Measurements from ENCODE around the gene MLH3.

GRCh38 chr14:75018694-75019093 is 32.6 kb downstream of the MLH3 start:
- TF ChIP-seq, protein P1, sequence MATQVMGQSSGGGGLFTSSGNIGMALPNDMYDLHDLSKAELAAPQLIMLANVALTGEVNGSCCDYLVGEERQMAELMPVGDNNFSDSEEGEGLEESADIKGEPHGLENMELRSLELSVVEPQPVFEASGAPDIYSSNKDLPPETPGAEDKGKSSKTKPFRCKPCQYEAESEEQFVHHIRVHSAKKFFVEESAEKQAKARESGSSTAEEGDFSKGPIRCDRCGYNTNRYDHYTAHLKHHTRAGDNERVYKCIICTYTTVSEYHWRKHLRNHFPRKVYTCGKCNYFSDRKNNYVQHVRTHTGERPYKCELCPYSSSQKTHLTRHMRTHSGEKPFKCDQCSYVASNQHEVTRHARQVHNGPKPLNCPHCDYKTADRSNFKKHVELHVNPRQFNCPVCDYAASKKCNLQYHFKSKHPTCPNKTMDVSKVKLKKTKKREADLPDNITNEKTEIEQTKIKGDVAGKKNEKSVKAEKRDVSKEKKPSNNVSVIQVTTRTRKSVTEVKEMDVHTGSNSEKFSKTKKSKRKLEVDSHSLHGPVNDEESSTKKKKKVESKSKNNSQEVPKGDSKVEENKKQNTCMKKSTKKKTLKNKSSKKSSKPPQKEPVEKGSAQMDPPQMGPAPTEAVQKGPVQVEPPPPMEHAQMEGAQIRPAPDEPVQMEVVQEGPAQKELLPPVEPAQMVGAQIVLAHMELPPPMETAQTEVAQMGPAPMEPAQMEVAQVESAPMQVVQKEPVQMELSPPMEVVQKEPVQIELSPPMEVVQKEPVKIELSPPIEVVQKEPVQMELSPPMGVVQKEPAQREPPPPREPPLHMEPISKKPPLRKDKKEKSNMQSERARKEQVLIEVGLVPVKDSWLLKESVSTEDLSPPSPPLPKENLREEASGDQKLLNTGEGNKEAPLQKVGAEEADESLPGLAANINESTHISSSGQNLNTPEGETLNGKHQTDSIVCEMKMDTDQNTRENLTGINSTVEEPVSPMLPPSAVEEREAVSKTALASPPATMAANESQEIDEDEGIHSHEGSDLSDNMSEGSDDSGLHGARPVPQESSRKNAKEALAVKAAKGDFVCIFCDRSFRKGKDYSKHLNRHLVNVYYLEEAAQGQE (IDR thresholded peaks at IDR 0.05; ENCODE audit: insufficient read depth in 1 of 2, low read depth in 2 of 2, low read length in 2 of 2), result no peak
- TF ChIP-seq SIN3A (IDR thresholded peaks at IDR 0.05; ENCODE audit: borderline replicate concordance, insufficient read depth, low read length), result no peak
- TF ChIP-seq FOXP2 (optimal IDR thresholded peaks at IDR 0.05; ENCODE audit: borderline replicate concordance, extremely low read depth, extremely low read length, insufficient read depth), result no peak
- no peak for TF ChIP-seq TAF1 (IDR thresholded peaks at IDR 0.05; ENCODE audit: borderline replicate concordance, insufficient read depth, low read length)
